DND-41 (cell line): ENCODE data around the gene C4orf17.
"Not testable (repeated sequence)": the region's sequence is repeated elsewhere in the genome, so short reads cannot be mapped to it uniquely, and the experiment has no call there.

Experiments
- ATAC-seq: fragments of 200-7000 bp; cut with Tn5 transposase; 3 replicates; pipeline ENCODE4 v1.9.1; 2021; ENCODE audit warnings: low read depth; ENCODE audit not compliant: insufficient read depth
- DNase-seq: peaks from one replicate; pipeline ENCODE4 v3.0.0-alpha.2; 2020
- H2AFZ ChIP-seq: 2 replicates; pipeline ENCODE4 v1.6.0; 2012; ENCODE audit warnings: low read depth, low read length
- H3K27ac ChIP-seq: 2 replicates; pipeline ENCODE4 v1.5.1; 2012; ENCODE audit warnings: low read length, inconsistent platforms
- H3K27me3 ChIP-seq: fragments of 200-600 bp; sonication (generic); 2 replicates; pipeline ENCODE4 v1.6.0; 2012; ENCODE audit warnings: low read length, mild to moderate bottlenecking, inconsistent platforms; ENCODE audit not compliant: insufficient read depth, poor library complexity
- H3K36me3 ChIP-seq: 2 replicates; pipeline ENCODE4 v1.5.1; 2012; ENCODE audit warnings: low read length, inconsistent platforms; ENCODE audit not compliant: insufficient read depth
- H3K4me1 ChIP-seq: 2 replicates; pipeline ENCODE4 v1.5.1; 2012; ENCODE audit warnings: mild to moderate bottlenecking, low read length; ENCODE audit not compliant: insufficient read depth
- H3K4me2 ChIP-seq: 2 replicates; pipeline ENCODE4 v1.6.0; 2012; ENCODE audit warnings: mild to moderate bottlenecking, moderate library complexity, low read length, inconsistent platforms; ENCODE audit not compliant: insufficient read depth
- H3K4me3 ChIP-seq, 2 experiments: fragments of 200-600 bp in 1 of 2; shearing (Covaris generic) in 1 of 2; 2 replicates each; pipeline ENCODE4 v1.5.1; 2012 to 2016; ENCODE audit warnings: inconsistent platforms in 2 of 2, low read length in 2 of 2, mild to moderate bottlenecking in 2 of 2, low read depth in 1 of 2, moderate library complexity in 1 of 2
- H3K79me2 ChIP-seq: 2 replicates; pipeline ENCODE4 v1.6.0; 2012; ENCODE audit warnings: low read length, inconsistent platforms; ENCODE audit not compliant: insufficient read depth
- H3K9ac ChIP-seq: 2 replicates; pipeline ENCODE4 v1.6.0; 2012; ENCODE audit warnings: low read depth, mild to moderate bottlenecking, inconsistent platforms, low read length, moderate library complexity
- H3K9me3 ChIP-seq: 2 replicates; pipeline ENCODE4 v1.5.1; 2012; ENCODE audit warnings: low read length, moderate library complexity, mild to moderate bottlenecking, inconsistent platforms; ENCODE audit not compliant: insufficient read depth, severe bottlenecking
- H4K20me1 ChIP-seq: 2 replicates; pipeline ENCODE4 v1.6.0; 2012; ENCODE audit warnings: low read length; ENCODE audit not compliant: insufficient read depth
- CTCF ChIP-seq: IDR thresholded peaks from 2 replicates; pipeline ENCODE4 v1.5.1; 2012; ENCODE audit warnings: borderline replicate concordance, low read length, moderate library complexity, mild to moderate bottlenecking; ENCODE audit not compliant: poor library complexity, severe bottlenecking; ENCODE audit errors: extremely low read depth
- EZH2 ChIP-seq: IDR thresholded peaks from 3 replicates; pipeline ENCODE4 v1.6.1; 2012; ENCODE audit warnings: borderline replicate concordance, low read depth, mild to moderate bottlenecking, moderate library complexity, low read length, inconsistent platforms; ENCODE audit not compliant: severe bottlenecking

C4orf17 gene

GRCh38 chr4:99529956-99530355 is 19.1 kb downstream of the C4orf17 start:
- TF ChIP-seq EZH2 (no peak), CTCF (no peak)
- no peak overlapping the region for H3K4me3 ChIP-seq
- no peaks in the 10 kb centered on the region for H3K79me2 ChIP-seq
- H4K20me1 ChIP-seq, result no peaks in the 10 kb centered on the region
- no peak overlapping the region for H3K27ac ChIP-seq
- no peaks in the 10 kb centered on the region for H3K36me3 ChIP-seq
- H3K9me3 ChIP-seq, result no peaks in the 10 kb centered on the region
- DNase-seq (no peak), ATAC-seq (no peak)
- no peak overlapping the region for H3K9ac ChIP-seq
- H2AFZ ChIP-seq, result no peak overlapping the region
- no peak overlapping the region for H3K4me2 ChIP-seq
- no peaks in the 10 kb centered on the region for H3K4me1 ChIP-seq
- H3K27me3 ChIP-seq, result no peaks in the 10 kb centered on the region

GRCh38 chr4:99534699-99535098 is 23.9 kb downstream of the C4orf17 start:
- H4K20me1 ChIP-seq, DNase-seq, H3K4me1 ChIP-seq, H3K9me3 ChIP-seq, H3K79me2 ChIP-seq, H2AFZ ChIP-seq, H3K36me3 ChIP-seq, H3K9ac ChIP-seq, H3K4me2 ChIP-seq, H3K27ac ChIP-seq, H3K27me3 ChIP-seq, ATAC-seq, H3K4me3 ChIP-seq: not testable (repeated sequence)

GRCh38 chr4:99536271-99536670 is 25.4 kb downstream of the C4orf17 start:
- H4K20me1 ChIP-seq, result no peaks in the 10 kb centered on the region
- no peak overlapping the region for H3K27ac ChIP-seq
- H3K4me2 ChIP-seq, result no peak overlapping the region
- no peak overlapping the region for H2AFZ ChIP-seq
- no peak overlapping the region for H3K4me3 ChIP-seq
- no peaks in the 10 kb centered on the region for H3K9me3 ChIP-seq
- H3K9ac ChIP-seq, result no peak overlapping the region
- ATAC-seq (no peak), DNase-seq (no peak)
- H3K36me3 ChIP-seq, result no peaks in the 10 kb centered on the region
- TF ChIP-seq CTCF (no peak), EZH2 (no peak)
- H3K79me2 ChIP-seq, result no peaks in the 10 kb centered on the region
- H3K27me3 ChIP-seq, result no peaks in the 10 kb centered on the region
- no peaks in the 10 kb centered on the region for H3K4me1 ChIP-seq

- H3K4me2 ChIP-seq, result no peak overlapping the region
- no peaks in the 10 kb centered on the region for H3K4me1 ChIP-seq
- H3K9ac ChIP-seq, result no peak overlapping the region
- H3K27me3 ChIP-seq, result no peaks in the 10 kb centered on the region
- H2AFZ ChIP-seq, result no peak overlapping the region
- TF ChIP-seq CTCF (no peak), EZH2 (no peak)
- no peak overlapping the region for H3K4me3 ChIP-seq
- no peaks in the 10 kb centered on the region for H3K9me3 ChIP-seq
- H3K79me2 ChIP-seq, result no peaks in the 10 kb centered on the region
- DNase-seq (no peak), ATAC-seq (no peak)
- H3K27ac ChIP-seq, result no peak overlapping the region
- H3K36me3 ChIP-seq, result no peaks in the 10 kb centered on the region
- no peaks in the 10 kb centered on the region for H4K20me1 ChIP-seq
These were observed 26.0 kb downstream of the C4orf17 start for GRCh38 chr4:99536848-99537247.
